Dendritic cell treated with granulocyte-macrophage colony-stimulating factor and Interleukin-4, amounts not matched to agents 40 ng/mL and 50 ng/mL, for 4 days (primary cell): ENCODE measurements around the gene HES2.

Experiments used
- H3K27ac Mint-ChIP-seq: one replicate; pipeline ENCODE4 v1.8.0; 2022; ENCODE audit warnings: mild to moderate bottlenecking, mixed read lengths
- H3K27me3 Mint-ChIP-seq: one replicate; pipeline ENCODE4 v1.8.0; 2022; ENCODE audit warnings: mild to moderate bottlenecking, mixed read lengths
- H3K36me3 Mint-ChIP-seq: one replicate; pipeline ENCODE4 v1.8.0; 2022; ENCODE audit warnings: low read depth, mixed read lengths
- H3K4me1 Mint-ChIP-seq: one replicate; pipeline ENCODE4 v1.8.0; 2022; ENCODE audit warnings: low read depth, mixed read lengths
- H3K4me3 Mint-ChIP-seq: one replicate; pipeline ENCODE4 v1.8.0; 2022; ENCODE audit warnings: mild to moderate bottlenecking, moderate library complexity, mixed read lengths
- H3K9me3 Mint-ChIP-seq: one replicate; pipeline ENCODE4 v1.8.0; 2022; ENCODE audit warnings: mixed read lengths
- intact Hi-C: fragments of 100-400 bp; cut with micrococcal nuclease; formaldehyde crosslinking; loops from one replicate; pipeline ENCODE4 v1.15.0; 2022

The HES2 gene

DNA sequence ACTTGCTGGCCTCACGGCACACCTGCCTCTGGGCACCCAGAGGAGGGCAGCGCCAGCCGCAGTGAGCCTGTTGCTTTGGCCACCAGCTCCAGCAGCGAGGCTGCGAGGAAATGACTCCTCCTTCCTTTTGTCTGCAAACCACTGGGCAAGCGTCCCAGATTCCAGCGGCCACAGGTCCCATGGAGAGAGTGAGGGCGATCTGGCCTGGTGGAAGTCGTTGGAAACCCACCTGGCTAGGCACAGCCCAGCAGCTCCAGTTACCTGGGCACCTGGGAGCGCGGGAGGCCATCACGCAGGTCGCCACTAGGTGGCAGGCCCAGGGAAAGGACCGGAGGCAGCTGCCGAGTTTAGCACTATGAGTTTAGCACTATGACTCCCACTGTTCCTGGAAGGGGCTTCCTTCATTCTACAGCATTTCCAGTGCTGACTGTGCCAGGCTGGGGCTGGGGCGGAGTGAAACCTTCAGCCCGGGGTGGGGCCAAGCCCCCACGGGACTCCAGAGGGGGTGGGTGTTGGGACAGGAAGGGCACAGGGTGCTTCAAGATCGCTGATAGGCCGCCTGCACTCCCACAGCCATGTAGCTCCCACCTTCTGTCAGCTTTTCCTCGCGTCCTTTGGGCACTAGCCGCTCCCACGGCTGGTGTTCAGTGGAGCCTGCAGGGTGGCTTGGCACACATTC, 3.7 kb upstream of the HES2 start:
- H3K4me3 Mint-ChIP-seq: no peak overlapping the region

GRCh38 chr1:6421266-6421665, 1.5 kb upstream of the HES2 start:
- Mint-ChIP-seq H3K27ac (no peak overlapping the region), H3K36me3 (no peaks in the 10 kb centered on the region), H3K4me1 (peaks cover 9% of the 10 kb centered on the region), H3K4me3 (no peak overlapping the region), H3K27me3 (peaks cover 93% of the 10 kb centered on the region), H3K9me3 (no peaks in the 10 kb centered on the region)
- intact Hi-C loops: no loop called here

More for the DNA sequence above, 3.7 kb upstream of the HES2 start:
- intact Hi-C loops: no loop called here
- H3K9me3 Mint-ChIP-seq: no peaks in the 10 kb centered on the region
- peaks cover 92% of the 10 kb centered on the region for H3K27me3 Mint-ChIP-seq
- no peak overlapping the region for H3K27ac Mint-ChIP-seq
- H3K4me1 Mint-ChIP-seq: peaks cover 9% of the 10 kb centered on the region
- no peaks in the 10 kb centered on the region for H3K36me3 Mint-ChIP-seq

GRCh38 chr1:6420454-6421042, 829 bp upstream of the HES2 start:
- no peaks in the 10 kb centered on the region for H3K36me3 Mint-ChIP-seq
- H3K9me3 Mint-ChIP-seq: no peaks in the 10 kb centered on the region
- H3K27ac Mint-ChIP-seq: no peak overlapping the region
- H3K4me1 Mint-ChIP-seq: peaks cover 9% of the 10 kb centered on the region
- peaks cover 93% of the 10 kb centered on the region for H3K27me3 Mint-ChIP-seq
- intact Hi-C loops: no loop called here
- H3K4me3 Mint-ChIP-seq: peak overlapping the region; percentile 56

GRCh38 chr1:6419397-6419803, 319 bp downstream of the HES2 start:
- H3K4me3 Mint-ChIP-seq: no peak overlapping the region
- intact Hi-C loops: no loop called here
- H3K4me1 Mint-ChIP-seq: peaks cover 10% of the 10 kb centered on the region
- no peak overlapping the region for H3K27ac Mint-ChIP-seq
- no peaks in the 10 kb centered on the region for H3K9me3 Mint-ChIP-seq
- H3K36me3 Mint-ChIP-seq: no peaks in the 10 kb centered on the region
- peaks cover 96% of the 10 kb centered on the region for H3K27me3 Mint-ChIP-seq

- H3K4me1 Mint-ChIP-seq: peaks cover 8% of the 10 kb centered on the region
- H3K27ac Mint-ChIP-seq: no peak overlapping the region
- H3K9me3 Mint-ChIP-seq: no peaks in the 10 kb centered on the region
- H3K4me3 Mint-ChIP-seq: no peak overlapping the region
- intact Hi-C loops: no loop called here
- peaks cover 96% of the 10 kb centered on the region for H3K27me3 Mint-ChIP-seq
- H3K36me3 Mint-ChIP-seq: no peaks in the 10 kb centered on the region
Measured at GRCh38 chr1:6418668-6419396, 887 bp downstream of the HES2 start.

- Mint-ChIP-seq H3K4me1 (peaks cover 6% of the 10 kb centered on the region), H3K4me3 (no peak overlapping the region)
- intact Hi-C loops: no loop called here
Measured at GRCh38 chr1:6417961-6418667, 1.6 kb downstream of the HES2 start.

DNA sequence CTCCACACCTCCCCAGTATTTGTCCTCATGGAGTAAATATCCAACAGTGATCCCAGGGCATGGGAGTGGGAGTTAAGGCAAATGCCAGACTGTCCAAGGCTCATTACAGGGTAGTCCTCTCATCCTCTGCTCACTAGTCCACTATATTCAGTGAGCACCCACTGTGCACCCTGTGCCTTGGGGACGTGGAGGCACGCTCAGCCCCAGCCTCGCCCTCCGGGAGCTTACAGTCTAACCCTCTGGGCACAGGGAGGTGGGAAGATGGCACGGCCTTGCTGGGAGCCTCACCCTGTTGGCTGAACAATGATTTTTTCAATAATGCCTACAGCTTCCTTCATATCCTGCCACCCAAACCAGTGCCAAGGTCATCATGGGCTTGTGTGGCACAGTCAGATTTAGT, 2.8 kb downstream of the HES2 start:
- Mint-ChIP-seq H3K27me3 (peaks cover 90% of the 10 kb centered on the region), H3K4me1 (peaks cover 6% of the 10 kb centered on the region), H3K4me3 (no peak overlapping the region), H3K9me3 (no peaks in the 10 kb centered on the region), H3K27ac (no peak overlapping the region), H3K36me3 (no peaks in the 10 kb centered on the region)
- intact Hi-C loops: no loop called here

More at GRCh38 chr1:6417961-6418667, 1.6 kb downstream of the HES2 start:
- Mint-ChIP-seq H3K27me3 (peaks cover 95% of the 10 kb centered on the region), H3K9me3 (no peaks in the 10 kb centered on the region), H3K36me3 (no peaks in the 10 kb centered on the region), H3K27ac (no peak overlapping the region)

GRCh38 chr1:6416295-6416656, 3.4 kb downstream of the HES2 start:
- Mint-ChIP-seq H3K4me3 (no peak overlapping the region), H3K9me3 (no peaks in the 10 kb centered on the region), H3K4me1 (peaks cover 6% of the 10 kb centered on the region), H3K27me3 (peaks cover 85% of the 10 kb centered on the region), H3K27ac (no peak overlapping the region), H3K36me3 (no peaks in the 10 kb centered on the region)
- intact Hi-C loops: no loop called here

DNA sequence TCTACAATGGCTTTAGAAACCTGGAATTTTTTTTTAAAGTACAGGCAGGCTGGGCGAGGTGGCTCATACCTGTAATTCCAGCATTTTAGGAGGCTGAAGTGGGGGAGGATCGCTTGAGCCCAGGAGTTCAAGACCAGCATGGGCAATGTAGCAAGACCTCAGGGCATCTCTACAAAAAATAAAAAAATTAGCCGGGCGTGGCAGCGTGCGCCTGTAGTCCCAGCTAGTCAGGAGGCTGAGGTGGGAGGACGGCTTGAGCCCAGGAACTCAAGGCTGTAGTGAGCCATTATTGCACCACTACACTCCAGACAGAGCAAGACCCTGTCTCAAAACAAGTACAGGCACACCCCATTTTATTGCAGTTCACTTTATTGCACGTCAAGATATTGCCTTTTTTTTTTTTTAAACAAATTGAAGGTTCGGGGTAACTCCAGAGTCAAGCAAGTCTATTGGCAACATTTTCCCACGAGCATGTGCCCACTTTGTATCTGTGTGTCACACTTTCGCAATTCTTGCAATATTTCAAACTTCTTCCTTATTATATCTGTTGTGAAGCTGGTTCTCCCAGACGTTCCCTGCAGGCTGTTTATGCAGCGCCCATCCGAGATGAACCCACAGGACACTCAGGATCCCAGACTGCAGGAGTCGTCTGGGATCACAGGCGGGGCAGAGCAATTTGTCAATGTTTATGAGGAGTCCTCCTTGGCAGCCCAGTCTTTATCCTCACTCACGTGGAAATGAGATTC, 4.7 kb downstream of the HES2 start:
- peaks cover 6% of the 10 kb centered on the region for H3K4me1 Mint-ChIP-seq
- H3K4me3 Mint-ChIP-seq: no peak overlapping the region
- intact Hi-C loops: no loop called here
- peaks cover 81% of the 10 kb centered on the region for H3K27me3 Mint-ChIP-seq
- no peaks in the 10 kb centered on the region for H3K9me3 Mint-ChIP-seq
- no peaks in the 10 kb centered on the region for H3K36me3 Mint-ChIP-seq
- no peak overlapping the region for H3K27ac Mint-ChIP-seq

DNA sequence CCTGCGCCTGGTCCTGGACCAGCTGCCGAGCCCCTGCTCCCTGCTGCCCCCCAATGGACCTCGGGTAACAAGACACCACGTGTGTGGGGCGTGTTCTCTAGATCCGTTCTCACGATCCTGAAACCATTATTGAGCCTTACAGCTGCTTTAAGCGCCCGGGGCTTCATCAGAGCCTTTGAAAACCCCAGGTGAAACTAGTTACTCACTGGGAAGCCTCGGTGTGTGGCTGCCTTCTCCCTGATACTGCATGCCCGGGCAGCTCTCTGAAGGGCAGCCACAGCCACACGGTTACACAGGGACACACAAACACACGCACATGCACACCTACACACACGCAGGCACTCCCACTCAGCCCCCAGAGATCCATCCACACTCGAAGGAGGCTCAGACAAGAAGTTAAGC, 5.3 kb downstream of the HES2 start:
- no peaks in the 10 kb centered on the region for H3K9me3 Mint-ChIP-seq
- intact Hi-C loops: no loop called here
- H3K4me1 Mint-ChIP-seq: peaks cover 6% of the 10 kb centered on the region
- H3K27me3 Mint-ChIP-seq: peaks cover 75% of the 10 kb centered on the region
- H3K4me3 Mint-ChIP-seq: no peak overlapping the region
- no peak overlapping the region for H3K27ac Mint-ChIP-seq
- no peaks in the 10 kb centered on the region for H3K36me3 Mint-ChIP-seq

DNA sequence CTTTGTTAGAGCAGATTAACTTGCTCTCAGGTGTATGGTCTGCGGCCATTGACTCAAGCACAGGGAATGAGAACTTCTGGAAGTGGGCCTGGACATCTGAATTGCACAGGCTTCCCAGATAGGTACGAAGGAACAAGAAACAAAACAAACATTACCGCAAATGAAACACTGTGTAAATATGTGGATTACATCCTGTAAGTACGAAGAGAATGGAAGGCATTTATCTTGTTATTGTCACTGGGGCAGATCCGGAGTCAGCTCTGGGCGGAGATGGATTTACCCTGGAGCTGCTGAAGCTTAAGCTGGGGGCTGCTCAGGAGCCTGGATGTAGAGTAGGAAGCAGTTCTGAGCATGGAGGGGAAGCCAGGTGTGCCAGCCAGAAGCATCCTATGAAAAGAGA, 6.8 kb downstream of the HES2 start:
- H3K4me1 Mint-ChIP-seq: peaks cover 6% of the 10 kb centered on the region
- no peaks in the 10 kb centered on the region for H3K9me3 Mint-ChIP-seq
- H3K36me3 Mint-ChIP-seq: no peaks in the 10 kb centered on the region
- H3K4me3 Mint-ChIP-seq: no peak overlapping the region
- intact Hi-C loops: no loop called here
- no peak overlapping the region for H3K27ac Mint-ChIP-seq
- H3K27me3 Mint-ChIP-seq: peaks cover 65% of the 10 kb centered on the region

DNA sequence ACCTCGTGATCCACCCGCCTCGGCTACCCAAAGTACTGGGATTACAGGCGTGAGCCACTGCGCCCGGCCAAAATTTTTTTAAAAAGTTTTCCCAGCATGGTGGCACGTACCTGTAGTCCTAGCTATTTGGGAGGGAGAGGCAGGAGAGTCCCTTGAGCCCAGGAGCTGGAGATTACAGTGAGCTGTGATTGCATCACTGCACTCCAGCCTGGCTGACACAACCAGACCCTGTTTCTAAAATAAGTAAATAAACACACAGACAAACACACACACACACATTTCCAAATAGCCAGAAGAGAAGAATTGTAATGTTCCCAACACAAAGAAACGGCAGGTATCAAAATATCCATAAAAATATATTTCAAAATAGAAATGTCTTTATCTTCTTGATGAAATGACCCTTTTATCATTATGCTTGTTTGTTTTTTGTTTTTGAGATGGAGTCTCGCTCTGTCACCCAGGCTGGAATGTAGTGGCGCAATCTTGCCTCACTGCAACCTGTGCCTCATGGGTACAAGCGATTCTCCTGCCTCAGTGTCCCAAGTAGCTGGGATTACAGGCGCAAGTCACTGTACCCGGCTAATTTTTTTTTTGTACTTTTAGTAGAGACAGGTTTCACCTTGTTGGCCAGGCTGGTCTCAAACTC, 9.3 kb downstream of the HES2 start:
- intact Hi-C loops: no loop called here
- no peak overlapping the region for H3K27ac Mint-ChIP-seq

DNA sequence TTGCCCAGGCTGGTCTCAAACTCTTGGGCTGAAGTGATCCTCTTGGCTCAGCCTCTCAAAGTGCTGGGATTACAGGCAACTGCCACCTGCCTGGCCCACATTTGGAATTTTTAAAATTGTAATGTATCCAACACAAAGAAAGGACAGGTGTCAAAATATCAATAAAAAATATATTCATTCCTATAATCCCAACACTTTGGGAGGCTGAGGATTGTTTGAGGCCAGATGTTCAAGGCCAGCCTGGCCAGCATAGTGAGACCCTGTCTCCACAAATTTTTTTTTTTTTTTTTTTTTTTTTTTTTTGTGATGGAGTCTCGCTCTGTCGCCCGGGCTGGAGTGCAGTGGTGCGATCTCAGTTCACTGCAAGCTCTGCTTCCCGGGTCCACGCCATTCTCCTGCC, 10.0 kb downstream of the HES2 start:
- intact Hi-C loops: loop anchor here (5.0 kb wide), 1 partner anchor 162 kb away; no protein-coding TSS in a partner anchor
- Mint-ChIP-seq H3K9me3 (no peaks in the 10 kb centered on the region), H3K27me3 (peaks cover 58% of the 10 kb centered on the region), H3K4me1 (peaks cover 6% of the 10 kb centered on the region), H3K27ac (no peak overlapping the region), H3K36me3 (no peaks in the 10 kb centered on the region), H3K4me3 (no peak overlapping the region)

More for the DNA sequence above, 9.3 kb downstream of the HES2 start:
- Mint-ChIP-seq H3K4me3 (no peak overlapping the region), H3K27me3 (peaks cover 56% of the 10 kb centered on the region), H3K36me3 (no peaks in the 10 kb centered on the region), H3K4me1 (peaks cover 6% of the 10 kb centered on the region), H3K9me3 (no peaks in the 10 kb centered on the region)
